HL-60 (cell line): ENCODE data around the gene C3orf20.

ENCODE experiments used
- CTCF ChIP-seq: IDR thresholded peaks from one replicate; pipeline ENCODE4 v1.5.1; 2011; ENCODE audit warnings: low read length, control low read depth, inconsistent platforms; ENCODE audit not compliant: insufficient read depth
- GABPA ChIP-seq: IDR thresholded peaks from 2 replicates; pipeline ENCODE4 v1.6.1; 2012; ENCODE audit warnings: low read depth
- POLR2AphosphoS5 ChIP-seq: IDR thresholded peaks from 2 replicates; pipeline ENCODE4 v1.6.1; 2012; ENCODE audit warnings: low read depth
- REST ChIP-seq: IDR thresholded peaks from 2 replicates; pipeline ENCODE4 v1.6.1; 2012; ENCODE audit warnings: low read depth; ENCODE audit not compliant: insufficient replicate concordance

GRCh38 chr3:14725013-14725412, 50.1 kb downstream of the C3orf20 start:
- TF ChIP-seq CTCF: no peak
- no peak for TF ChIP-seq POLR2AphosphoS5
- no peak for TF ChIP-seq GABPA
- TF ChIP-seq REST: no peak
